Uterus (tissue), 2 donors: ENCODE measurements around the gene SAMD4A.

Source experiments
- CTCF ChIP-seq, 4 experiments: fragments of 200-600 bp in 2 of 4; fragments of 450-650 bp in 2 of 4; sonication (generic) in 2 of 4; IDR thresholded peaks; one replicate each; pipeline ENCODE4 v1.5.1; 2016 to 2019; ENCODE audit warnings: antibody characterized with exemption in 4 of 4, mild to moderate bottlenecking in 2 of 4, moderate library complexity in 1 of 4
- POLR2A ChIP-seq, 2 donors: fragments of 450-650 bp; IDR thresholded peaks; one replicate each; pipeline ENCODE4 v1.6.1; 2016; ENCODE audit warnings: antibody characterized with exemption in 2 of 2, mild to moderate bottlenecking in 1 of 2, moderate library complexity in 1 of 2

- TF ChIP-seq CTCF (IDR thresholded peaks at IDR 0.05), result no peak
- no peak for TF ChIP-seq POLR2A (IDR thresholded peaks at IDR 0.05)
Observed at GRCh38 chr14:54693761-54694160, 126.8 kb downstream of the SAMD4A start.
